Lung (tissue), 12 donors: ENCODE data around the gene MKI67. TPM values are rescaled to one million over a fixed set of nuclear protein-coding genes. Genes with fewer than 3 reads are reported as not detected.

Source experiments
- ATAC-seq: fragments of 200-7000 bp; cut with Tn5 transposase; one replicate; pipeline ENCODE4 v1.9.1; 2020; ENCODE audit warnings: moderate number of reproducible peaks; ENCODE audit not compliant: insufficient read depth, low FRiP score
- DNase-seq, 3 donors: peaks; one replicate each; pipeline ENCODE4 v3.0.0-alpha.2; 2013 to 2017
- H3K27ac ChIP-seq, 2 donors: one replicate each; pipeline ENCODE4 v1.5.1; 2013; ENCODE audit warnings: mild to moderate bottlenecking in 2 of 2, moderate library complexity in 2 of 2, control low read depth in 1 of 2, inconsistent platforms in 1 of 2, low read depth in 1 of 2, low read length in 1 of 2
- H3K27me3 ChIP-seq, 3 donors: one replicate each; pipeline ENCODE4 v1.5.1; 2013; ENCODE audit warnings: low read length in 2 of 3; ENCODE audit not compliant: control insufficient read depth in 3 of 3, insufficient read depth in 3 of 3
- H3K36me3 ChIP-seq, 4 donors: one replicate each; pipeline ENCODE4 v1.5.1; 2013; ENCODE audit warnings: low read length in 4 of 4, mild to moderate bottlenecking in 1 of 4, moderate library complexity in 1 of 4; ENCODE audit not compliant: control insufficient read depth in 4 of 4, insufficient read depth in 4 of 4
- H3K4me1 ChIP-seq, 5 donors: one replicate each; pipeline ENCODE4 v1.5.1; 2013; ENCODE audit warnings: low read length in 5 of 5, mild to moderate bottlenecking in 2 of 5, moderate library complexity in 1 of 5; ENCODE audit not compliant: control insufficient read depth in 5 of 5, insufficient read depth in 5 of 5
- H3K4me3 ChIP-seq: one replicate; pipeline ENCODE4 v1.5.1; 2013; ENCODE audit warnings: mild to moderate bottlenecking, control low read depth, moderate library complexity
- H3K9ac ChIP-seq, 2 donors: one replicate each; pipeline ENCODE4 v1.5.1; 2013; ENCODE audit warnings: low read length in 2 of 2, control low read depth in 1 of 2; ENCODE audit not compliant: insufficient read depth in 1 of 2
- H3K9me3 ChIP-seq, 4 donors: one replicate each; pipeline ENCODE4 v1.5.1; 2013; ENCODE audit warnings: low read length in 3 of 4, mild to moderate bottlenecking in 1 of 4, moderate library complexity in 1 of 4; ENCODE audit not compliant: control insufficient read depth in 4 of 4, insufficient read depth in 3 of 4
- CTCF ChIP-seq: IDR thresholded peaks from 2 replicates; pipeline ENCODE4 v1.5.1; 2012; ENCODE audit warnings: mild to moderate bottlenecking; ENCODE audit errors: control extremely low read depth, extremely low read depth
- WGBS, 2 donors: extraction: QIAGEN DNeasy Blood & Tissue Kit; methylation state at CpG; one replicate each; pipeline ENCODE4 v1.1.7; 2013; 5-methylcytosine and 5-hydroxymethylcytosine counted together
- polyA plus RNA-seq, 2 donors: library from polyadenylated mRNA; stranded (reverse); fragments of 200-250 nt; gene quantifications; one replicate each; pipeline ENCODE4 v1.2.1, GENCODE V29; 2013
- total RNA-seq, 2 donors: library from RNA; depleted of rRNA in 1 of 2; stranded (reverse); fragments of >200 nt in 1 of 2; gene quantifications; one replicate each; pipeline ENCODE4 v1.2.1, GENCODE V29; 2014 to 2021
- donor health status: control.
- donor health status: control.
- donor health status: Bipolar disorder and iron deficiency.
- donor health status: healthy.
- donor health status: DM: yes; HTN: yes; CAD: no.

Gene MKI67
- total and polyA plus RNA-seq, 4 donors: 1.0 to 8.6 (median 2.1) TPM

GRCh38 chr10:128077155-128077875 lies 48.9 kb downstream of the MKI67 start:
- WGBS, 2 donors: 92 to 94% methylated on average over 21 of the region's 21 CpGs
- ATAC-seq: no peak
- Histone ChIP-seq H3K27ac (no peak overlapping the region), H3K9ac (no peak overlapping the region), H3K36me3 (peaks cover 0 to 56% (median 14%) of the 10 kb centered on the region in 4 donors), H3K4me3 (no peak overlapping the region), H3K4me1 (no peaks in the 10 kb centered on the region), H3K27me3 (peaks cover 0 to 3% (median 2%) of the 10 kb centered on the region in 3 donors), H3K9me3 (no peaks in the 10 kb centered on the region)
- no peak for DNase-seq
- no peak for TF ChIP-seq CTCF

- peaks cover 0 to 59% (median 15%) of the 10 kb centered on the region in 4 donors for H3K36me3 ChIP-seq
- 98 to 99% methylated on average over 5 of the region's 5 CpGs for WGBS, 2 donors
- no peak overlapping the region for H3K27ac ChIP-seq
- H3K27me3 ChIP-seq: peaks cover 0 to 3% (median 2%) of the 10 kb centered on the region in 3 donors
- H3K9me3 ChIP-seq: no peaks in the 10 kb centered on the region
- no peak overlapping the region for H3K9ac ChIP-seq
- H3K4me3 ChIP-seq: no peak overlapping the region
- DNase-seq (no peak), ATAC-seq (no peak)
- no peak for TF ChIP-seq CTCF
- no peaks in the 10 kb centered on the region for H3K4me1 ChIP-seq
Measured at GRCh38 chr10:128074589-128074988, 51.6 kb downstream of the MKI67 start.

GRCh38 chr10:128073890-128074289 lies 52.3 kb downstream of the MKI67 start:
- Histone ChIP-seq H3K4me1 (no peaks in the 10 kb centered on the region), H3K36me3 (peaks cover 0 to 56% (median 14%) of the 10 kb centered on the region in 4 donors), H3K27me3 (no peaks in the 10 kb centered on the region), H3K9ac (no peak overlapping the region), H3K4me3 (no peak overlapping the region), H3K27ac (no peak overlapping the region), H3K9me3 (no peaks in the 10 kb centered on the region)
- 30 to 56% methylated on average over 2 of the region's 2 CpGs for WGBS, 2 donors
- DNase-seq (no peak), ATAC-seq (no peak)
- no peak for TF ChIP-seq CTCF
